Liver (tissue), 9 donors: ENCODE measurements around the gene INO80B. TPM values are rescaled to one million over a fixed set of nuclear protein-coding genes. Genes with fewer than 3 reads are reported as not detected.

Experiments
- DNase-seq: peaks from one replicate; pipeline ENCODE4 v3.0.0-alpha.2; 2017; ENCODE audit warnings: low spot score
- H3K27ac ChIP-seq, 2 donors: one replicate each; pipeline ENCODE4 v1.7.0; 2013; ENCODE audit warnings: inconsistent platforms in 2 of 2, low read length in 2 of 2, control low read depth in 1 of 2, low read depth in 1 of 2, mild to moderate bottlenecking in 1 of 2
- H3K27me3 ChIP-seq, 4 donors: one replicate each; pipeline versions ENCODE4 v1.6.1 to v1.7.0; 2013; ENCODE audit warnings: low read length in 3 of 4, inconsistent platforms in 1 of 4, mild to moderate bottlenecking in 1 of 4, moderate library complexity in 1 of 4; ENCODE audit not compliant: control insufficient read depth in 4 of 4, insufficient read depth in 4 of 4
- H3K36me3 ChIP-seq, 4 donors: one replicate each; pipeline versions ENCODE4 v1.6.1 to v1.7.0; 2013; ENCODE audit warnings: low read length in 3 of 4, mild to moderate bottlenecking in 3 of 4, low read depth in 1 of 4, moderate library complexity in 1 of 4; ENCODE audit not compliant: control insufficient read depth in 4 of 4, insufficient read depth in 3 of 4
- H3K4me1 ChIP-seq, 4 donors: one replicate each; pipeline versions ENCODE4 v1.6.1 to v1.7.0; 2013; ENCODE audit warnings: low read length in 3 of 4, mild to moderate bottlenecking in 3 of 4, moderate library complexity in 1 of 4; ENCODE audit not compliant: control insufficient read depth in 4 of 4, insufficient read depth in 4 of 4
- H3K4me3 ChIP-seq, 3 donors: one replicate each; pipeline versions ENCODE4 v1.6.1 to v1.7.0; 2013; ENCODE audit warnings: low read length in 3 of 3, control low read depth in 1 of 3, low read depth in 1 of 3, mild to moderate bottlenecking in 1 of 3
- H3K9ac ChIP-seq, 2 donors: one replicate each; pipeline ENCODE4 v1.7.0; 2013; ENCODE audit warnings: low read length in 2 of 2, mild to moderate bottlenecking in 2 of 2, moderate library complexity in 2 of 2, control low read depth in 1 of 2, low read depth in 1 of 2
- H3K9me3 ChIP-seq, 4 donors: one replicate each; pipeline versions ENCODE4 v1.6.1 to v1.7.0; 2013; ENCODE audit warnings: low read length in 3 of 4; ENCODE audit not compliant: control insufficient read depth in 4 of 4
- EGR1 ChIP-seq, 2 donors: IDR thresholded peaks; 2 replicates each; pipeline ENCODE4 v1.6.1; 2016 to 2018; ENCODE audit warnings: antibody characterized with exemption in 2 of 2, low read depth in 2 of 2
- FOXA1 ChIP-seq: IDR thresholded peaks from 2 replicates; pipeline ENCODE4 v1.6.1; 2016; ENCODE audit warnings: antibody characterized with exemption
- HNF4A ChIP-seq, 2 donors: conservative IDR thresholded peaks; 2 replicates each; pipeline ENCODE4 v1.6.1; 2016; ENCODE audit warnings: antibody characterized with exemption in 2 of 2, mild to moderate bottlenecking in 2 of 2
- HNF4G ChIP-seq: IDR thresholded peaks from 2 replicates; pipeline ENCODE4 v1.6.1; 2016; ENCODE audit warnings: antibody characterized with exemption
- JUND ChIP-seq, 2 donors: IDR thresholded peaks; 2 replicates each; pipeline ENCODE4 v1.6.1; 2016; ENCODE audit warnings: antibody characterized with exemption in 2 of 2
- NR2F2 ChIP-seq: IDR thresholded peaks from 2 replicates; pipeline ENCODE4 v1.6.1; 2016; ENCODE audit warnings: antibody characterized with exemption
- RXRA ChIP-seq, 2 donors: IDR thresholded peaks; 2 replicates each; pipeline ENCODE4 v1.6.1; 2017 to 2018; ENCODE audit warnings: antibody characterized with exemption in 2 of 2, mild to moderate bottlenecking in 1 of 2
- YY1 ChIP-seq: IDR thresholded peaks from 2 replicates; pipeline ENCODE4 v1.6.1; 2016; ENCODE audit warnings: antibody characterized with exemption, mild to moderate bottlenecking
- WGBS: extraction: QIAGEN DNeasy Blood & Tissue Kit; methylation state at CpG from one replicate; pipeline ENCODE4 v1.1.7; 2013; 5-methylcytosine and 5-hydroxymethylcytosine counted together
- polyA plus RNA-seq, 2 donors: library from polyadenylated mRNA; stranded (reverse) in 1 of 2; unstranded in 1 of 2; fragments of 200-250 nt in 1 of 2; fragments of >200 nt in 1 of 2; fragmentation: Nextera tagmentation in 1 of 2; extraction: Ambion mirVana in 1 of 2; gene quantifications; one replicate each; pipeline versions ENCODE4 v1.2.1 to v1.2.3, GENCODE V29; 2013 to 2015
- total RNA-seq, 2 donors: library from RNA; depleted of rRNA; stranded (reverse); fragments of >200 nt; gene quantifications; one replicate each; pipeline ENCODE4 v1.2.3, GENCODE V29; 2014
- TF ChIP-seq, protein P1 (sequence below): IDR thresholded peaks from 2 replicates; pipeline ENCODE4 v1.6.1; 2016; ENCODE audit warnings: antibody characterized with exemption
- TF ChIP-seq, protein P2 (sequence below): fragments of 150-350 bp; IDR thresholded peaks from 2 replicates; pipeline ENCODE4 v1.5.1; 2017; ENCODE audit warnings: improper control_type of control experiment, low read depth, low read length; ENCODE audit not compliant: missing input control
- TF ChIP-seq, protein P3 (sequence below): IDR thresholded peaks from 2 replicates; pipeline ENCODE4 v1.6.1; 2016; ENCODE audit warnings: antibody characterized with exemption
- TF ChIP-seq, protein P4 (sequence below): IDR thresholded peaks from 2 replicates; pipeline ENCODE4 v1.6.1; 2016; ENCODE audit warnings: antibody characterized with exemption
- donor health status: healthy.
- donor health status: healthy.
- donor health status: healthy.
- donor health status: healthy.
- donor health status: healthy.

Gene INO80B
- total and polyA plus RNA-seq, 4 donors, result 2.7 to 14.8 (median 10.5) TPM

DNA sequence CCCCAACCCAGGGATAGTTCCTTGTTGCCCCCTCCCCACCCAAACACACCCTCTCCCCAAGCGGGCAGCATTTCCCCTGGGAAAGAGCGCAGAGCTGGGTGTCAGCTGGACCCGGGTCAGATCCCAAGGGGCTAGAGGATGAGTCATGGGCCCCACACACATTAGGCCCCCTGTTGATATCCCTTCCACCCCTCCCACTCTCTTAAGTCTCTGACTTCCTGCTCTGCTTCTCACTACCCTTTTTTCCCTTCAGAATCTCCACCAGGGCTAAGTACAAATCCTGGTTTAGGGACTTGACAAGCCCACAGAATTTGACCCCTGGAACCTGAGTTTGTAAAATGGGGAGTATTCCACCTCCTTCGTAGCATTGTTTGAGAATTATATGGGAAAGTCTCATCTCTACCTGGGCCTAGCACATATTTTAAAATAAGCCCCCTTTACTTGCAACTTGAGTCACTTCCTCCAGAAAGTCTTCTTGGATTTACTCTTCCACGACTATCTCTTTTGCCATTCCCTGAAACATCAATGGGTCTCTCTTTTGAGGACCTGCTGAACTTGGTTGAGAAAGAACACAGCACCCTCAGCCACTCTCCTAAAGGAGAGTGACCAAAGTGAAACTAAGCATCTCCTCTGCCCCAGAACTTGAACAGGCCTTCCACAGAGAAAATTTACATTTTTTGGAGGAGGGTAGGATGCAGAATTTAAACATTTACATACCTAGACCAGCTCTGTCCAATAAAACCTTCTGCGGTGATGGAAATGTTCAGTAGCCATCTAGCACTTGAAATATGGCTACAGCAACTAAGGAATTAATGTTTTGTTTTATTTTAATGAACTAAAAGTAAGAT is 17.8 kb upstream of the INO80B start:
- TF ChIP-seq EGR1 (IDR thresholded peaks at IDR 0.05; ENCODE audit: low read depth in 2 of 2) (no peak), JUND (IDR thresholded peaks at IDR 0.05) (no peak), NR2F2 (no peak), HNF4G (no peak), FOXA1 (no peak), HNF4A (conservative IDR thresholded peaks at IDR 0.05) (no peak), RXRA (IDR thresholded peaks at IDR 0.05) (no peak), YY1 (no peak)
- TF ChIP-seq, protein P1, sequence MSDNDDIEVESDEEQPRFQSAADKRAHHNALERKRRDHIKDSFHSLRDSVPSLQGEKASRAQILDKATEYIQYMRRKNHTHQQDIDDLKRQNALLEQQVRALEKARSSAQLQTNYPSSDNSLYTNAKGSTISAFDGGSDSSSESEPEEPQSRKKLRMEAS, result no peak
- TF ChIP-seq, protein P2, sequence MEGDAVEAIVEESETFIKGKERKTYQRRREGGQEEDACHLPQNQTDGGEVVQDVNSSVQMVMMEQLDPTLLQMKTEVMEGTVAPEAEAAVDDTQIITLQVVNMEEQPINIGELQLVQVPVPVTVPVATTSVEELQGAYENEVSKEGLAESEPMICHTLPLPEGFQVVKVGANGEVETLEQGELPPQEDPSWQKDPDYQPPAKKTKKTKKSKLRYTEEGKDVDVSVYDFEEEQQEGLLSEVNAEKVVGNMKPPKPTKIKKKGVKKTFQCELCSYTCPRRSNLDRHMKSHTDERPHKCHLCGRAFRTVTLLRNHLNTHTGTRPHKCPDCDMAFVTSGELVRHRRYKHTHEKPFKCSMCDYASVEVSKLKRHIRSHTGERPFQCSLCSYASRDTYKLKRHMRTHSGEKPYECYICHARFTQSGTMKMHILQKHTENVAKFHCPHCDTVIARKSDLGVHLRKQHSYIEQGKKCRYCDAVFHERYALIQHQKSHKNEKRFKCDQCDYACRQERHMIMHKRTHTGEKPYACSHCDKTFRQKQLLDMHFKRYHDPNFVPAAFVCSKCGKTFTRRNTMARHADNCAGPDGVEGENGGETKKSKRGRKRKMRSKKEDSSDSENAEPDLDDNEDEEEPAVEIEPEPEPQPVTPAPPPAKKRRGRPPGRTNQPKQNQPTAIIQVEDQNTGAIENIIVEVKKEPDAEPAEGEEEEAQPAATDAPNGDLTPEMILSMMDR, result no peak
- TF ChIP-seq, protein P3, sequence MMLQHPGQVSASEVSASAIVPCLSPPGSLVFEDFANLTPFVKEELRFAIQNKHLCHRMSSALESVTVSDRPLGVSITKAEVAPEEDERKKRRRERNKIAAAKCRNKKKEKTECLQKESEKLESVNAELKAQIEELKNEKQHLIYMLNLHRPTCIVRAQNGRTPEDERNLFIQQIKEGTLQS, result no peak
- no peaks in the 10 kb centered on the region for H3K27me3 ChIP-seq
- peaks cover 0 to 10% (median 3%) of the 10 kb centered on the region in 4 donors for H3K36me3 ChIP-seq
- no peak overlapping the region for H3K4me3 ChIP-seq
- no peak for DNase-seq
- H3K4me1 ChIP-seq, result peaks cover 21 to 46% (median 37%) of the 10 kb centered on the region in 4 donors
- H3K9me3 ChIP-seq, result no peaks in the 10 kb centered on the region
- H3K9ac ChIP-seq, result no peak overlapping the region
- 81% methylated on average over 6 of the region's 6 CpGs for WGBS
- H3K27ac ChIP-seq, result no peak overlapping the region

DNA sequence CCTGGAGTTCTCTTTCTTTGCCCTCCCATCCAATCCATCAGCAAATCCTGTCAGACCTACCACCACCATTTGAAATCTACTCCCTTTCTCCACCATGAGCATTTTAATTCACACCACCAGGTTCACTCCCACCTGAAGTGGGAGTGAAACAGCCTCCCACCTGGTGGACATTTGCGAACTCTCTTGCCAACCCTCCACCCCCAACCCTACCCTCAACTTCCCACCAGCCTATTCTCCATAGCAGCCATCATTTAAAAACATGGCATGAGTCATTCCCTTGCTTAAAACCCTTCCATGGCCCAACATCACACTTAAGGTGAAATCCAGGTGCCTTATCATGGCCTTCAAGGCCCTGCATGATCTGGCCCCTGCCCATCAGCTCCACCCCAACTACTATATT is 16.6 kb upstream of the INO80B start:
- H3K4me1 ChIP-seq, result peaks cover 17 to 48% (median 38%) of the 10 kb centered on the region in 4 donors
- 96% methylated on average over 1 of the region's 1 CpG for WGBS
- no peak overlapping the region for H3K4me3 ChIP-seq
- no peak for DNase-seq
- no peak overlapping the region for H3K9ac ChIP-seq
- TF ChIP-seq, protein P4, sequence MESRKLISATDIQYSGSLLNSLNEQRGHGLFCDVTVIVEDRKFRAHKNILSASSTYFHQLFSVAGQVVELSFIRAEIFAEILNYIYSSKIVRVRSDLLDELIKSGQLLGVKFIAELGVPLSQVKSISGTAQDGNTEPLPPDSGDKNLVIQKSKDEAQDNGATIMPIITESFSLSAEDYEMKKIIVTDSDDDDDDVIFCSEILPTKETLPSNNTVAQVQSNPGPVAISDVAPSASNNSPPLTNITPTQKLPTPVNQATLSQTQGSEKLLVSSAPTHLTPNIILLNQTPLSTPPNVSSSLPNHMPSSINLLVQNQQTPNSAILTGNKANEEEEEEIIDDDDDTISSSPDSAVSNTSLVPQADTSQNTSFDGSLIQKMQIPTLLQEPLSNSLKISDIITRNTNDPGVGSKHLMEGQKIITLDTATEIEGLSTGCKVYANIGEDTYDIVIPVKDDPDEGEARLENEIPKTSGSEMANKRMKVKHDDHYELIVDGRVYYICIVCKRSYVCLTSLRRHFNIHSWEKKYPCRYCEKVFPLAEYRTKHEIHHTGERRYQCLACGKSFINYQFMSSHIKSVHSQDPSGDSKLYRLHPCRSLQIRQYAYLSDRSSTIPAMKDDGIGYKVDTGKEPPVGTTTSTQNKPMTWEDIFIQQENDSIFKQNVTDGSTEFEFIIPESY, result no peak
- no peak for TF ChIP-seq FOXA1
- TF ChIP-seq, protein P2, result no peak
- no peak overlapping the region for H3K27ac ChIP-seq
- H3K36me3 ChIP-seq, result peaks cover 0 to 8% (median 0%) of the 10 kb centered on the region in 4 donors
- no peaks in the 10 kb centered on the region for H3K27me3 ChIP-seq
- no peaks in the 10 kb centered on the region for H3K9me3 ChIP-seq
